A549 treated with RU486 at 1 μM for 4 hours (cell line): ENCODE data around the gene TAS2R41. TPM values are rescaled to one million over a fixed set of nuclear protein-coding genes. Genes with fewer than 3 reads are reported as not detected.

ENCODE experiments used
- total RNA-seq: library from RNA; stranded (reverse); fragments of 200-300 nt; extraction: Qiagen RNA extraction; gene quantifications from 5 replicates; pipeline ENCODE4 v1.2.3, GENCODE V29; 2022; ENCODE audit warnings: low read depth

Gene TAS2R41, protein sequence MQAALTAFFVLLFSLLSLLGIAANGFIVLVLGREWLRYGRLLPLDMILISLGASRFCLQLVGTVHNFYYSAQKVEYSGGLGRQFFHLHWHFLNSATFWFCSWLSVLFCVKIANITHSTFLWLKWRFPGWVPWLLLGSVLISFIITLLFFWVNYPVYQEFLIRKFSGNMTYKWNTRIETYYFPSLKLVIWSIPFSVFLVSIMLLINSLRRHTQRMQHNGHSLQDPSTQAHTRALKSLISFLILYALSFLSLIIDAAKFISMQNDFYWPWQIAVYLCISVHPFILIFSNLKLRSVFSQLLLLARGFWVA
- not detected in 5 replicates for total RNA-seq

DNA sequence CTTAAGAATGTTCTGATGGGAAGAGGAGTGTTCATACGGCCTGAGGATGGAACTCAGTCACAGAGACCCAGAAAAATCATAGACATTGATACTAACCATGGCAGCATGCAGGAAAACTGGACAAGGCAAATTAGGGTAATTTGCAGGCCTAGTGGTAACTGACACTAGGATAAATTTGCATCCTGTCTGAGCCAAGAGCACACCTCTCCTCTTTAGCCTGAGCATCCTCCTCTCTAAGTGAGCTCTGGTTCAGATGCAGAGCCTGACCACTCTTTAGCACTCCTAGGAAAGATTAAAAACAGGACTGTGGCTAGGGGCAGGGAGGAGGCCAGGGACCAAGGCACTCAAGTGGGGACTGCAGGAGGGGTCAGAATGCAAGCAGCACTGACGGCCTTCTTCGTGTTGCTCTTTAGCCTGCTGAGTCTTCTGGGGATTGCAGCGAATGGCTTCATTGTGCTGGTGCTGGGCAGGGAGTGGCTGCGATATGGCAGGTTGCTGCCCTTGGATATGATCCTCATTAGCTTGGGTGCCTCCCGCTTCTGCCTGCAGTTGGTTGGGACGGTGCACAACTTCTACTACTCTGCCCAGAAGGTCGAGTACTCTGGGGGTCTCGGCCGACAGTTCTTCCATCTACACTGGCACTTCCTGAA, at the start of gene TAS2R41:
TAS2R41 (plus strand) TSS at position 373 of the 650 bp plus-strand sequence; CDS start at position 373, 0 bp downstream.

DNA sequence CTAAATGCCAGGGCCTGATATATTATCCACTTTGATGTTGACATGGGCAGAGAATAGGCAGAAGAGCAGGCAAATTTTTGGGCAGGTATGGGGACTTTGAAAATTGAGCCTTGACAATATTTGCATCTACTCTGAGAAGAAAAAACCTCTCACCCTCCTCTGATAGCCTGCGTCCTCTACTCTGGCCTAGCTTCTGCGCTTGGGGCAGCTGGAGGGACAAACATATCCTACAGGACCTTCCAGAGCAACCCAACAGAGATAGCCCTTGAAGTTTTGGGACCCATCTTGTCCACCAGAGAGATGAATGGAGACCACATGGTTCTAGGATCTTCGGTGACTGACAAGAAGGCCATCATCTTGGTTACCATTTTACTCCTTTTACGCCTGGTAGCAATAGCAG, 34.5 kb upstream of the TAS2R41 start, which contains the start of gene TAS2R60:
TAS2R60 (plus strand) TSS at position 301 of the 400 bp plus-strand sequence; CDS start at position 301, 0 bp downstream.

Other genes starting within 250 kb of the TAS2R41 start
- 111 to 134 TPM (median 116 TPM) in 5 replicates for gene GSTK1, start 214.4 kb upstream of the TAS2R41 start, total RNA-seq
- gene TMEM139, start 192.9 kb upstream of the TAS2R41 start, total RNA-seq, result 0.85 to 1.7 TPM (median 1.4 TPM) in 5 replicates
- gene CASP2, start 189.5 kb upstream of the TAS2R41 start, total RNA-seq, result 17.1 to 23.9 TPM (median 20.9 TPM) in 5 replicates
- gene CLCN1, start 161.8 kb upstream of the TAS2R41 start, total RNA-seq, result 0.06 to 0.11 TPM in 2 of 5 replicates, not detected in the others
- gene FAM131B, start 115.2 kb upstream of the TAS2R41 start, total RNA-seq, result 0.33 to 0.71 TPM (median 0.46 TPM) in 5 replicates
- 142 to 207 TPM (median 178 TPM) in 5 replicates for gene ZYX, start 96.5 kb upstream of the TAS2R41 start, total RNA-seq
- not detected in 5 replicates for gene EPHA1, start 69.0 kb upstream of the TAS2R41 start, total RNA-seq
- not detected in 5 replicates for gene TAS2R60, start 34.4 kb upstream of the TAS2R41 start, total RNA-seq
- gene CTAGE15, start 93.9 kb downstream of the TAS2R41 start, total RNA-seq, result not detected in 5 replicates
- 0.29 to 0.36 TPM (median 0.32 TPM) in 5 replicates for gene TCAF2, start 143.1 kb downstream of the TAS2R41 start, total RNA-seq